ENCODE data around the gene NFIA.

NFIA gene

GRCh38 chr1:61486783-61487536 lies 404.6 kb downstream of the NFIA start:
- TF ChIP-seq, protein P1, sequence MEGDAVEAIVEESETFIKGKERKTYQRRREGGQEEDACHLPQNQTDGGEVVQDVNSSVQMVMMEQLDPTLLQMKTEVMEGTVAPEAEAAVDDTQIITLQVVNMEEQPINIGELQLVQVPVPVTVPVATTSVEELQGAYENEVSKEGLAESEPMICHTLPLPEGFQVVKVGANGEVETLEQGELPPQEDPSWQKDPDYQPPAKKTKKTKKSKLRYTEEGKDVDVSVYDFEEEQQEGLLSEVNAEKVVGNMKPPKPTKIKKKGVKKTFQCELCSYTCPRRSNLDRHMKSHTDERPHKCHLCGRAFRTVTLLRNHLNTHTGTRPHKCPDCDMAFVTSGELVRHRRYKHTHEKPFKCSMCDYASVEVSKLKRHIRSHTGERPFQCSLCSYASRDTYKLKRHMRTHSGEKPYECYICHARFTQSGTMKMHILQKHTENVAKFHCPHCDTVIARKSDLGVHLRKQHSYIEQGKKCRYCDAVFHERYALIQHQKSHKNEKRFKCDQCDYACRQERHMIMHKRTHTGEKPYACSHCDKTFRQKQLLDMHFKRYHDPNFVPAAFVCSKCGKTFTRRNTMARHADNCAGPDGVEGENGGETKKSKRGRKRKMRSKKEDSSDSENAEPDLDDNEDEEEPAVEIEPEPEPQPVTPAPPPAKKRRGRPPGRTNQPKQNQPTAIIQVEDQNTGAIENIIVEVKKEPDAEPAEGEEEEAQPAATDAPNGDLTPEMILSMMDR (IDR thresholded peaks at IDR 0.05; ENCODE audit: low read depth, low read length), result no peak
- DNase-seq (ENCODE audit: extremely low read depth, low read depth), result no peak

- TF ChIP-seq, protein P1 (IDR thresholded peaks at IDR 0.05; ENCODE audit: low read depth, low read length), result no peak
- DNase-seq (ENCODE audit: extremely low read depth, low read depth), result no peak
Observed at GRCh38 chr1:61487801-61488200, 405.4 kb downstream of the NFIA start.

DNA sequence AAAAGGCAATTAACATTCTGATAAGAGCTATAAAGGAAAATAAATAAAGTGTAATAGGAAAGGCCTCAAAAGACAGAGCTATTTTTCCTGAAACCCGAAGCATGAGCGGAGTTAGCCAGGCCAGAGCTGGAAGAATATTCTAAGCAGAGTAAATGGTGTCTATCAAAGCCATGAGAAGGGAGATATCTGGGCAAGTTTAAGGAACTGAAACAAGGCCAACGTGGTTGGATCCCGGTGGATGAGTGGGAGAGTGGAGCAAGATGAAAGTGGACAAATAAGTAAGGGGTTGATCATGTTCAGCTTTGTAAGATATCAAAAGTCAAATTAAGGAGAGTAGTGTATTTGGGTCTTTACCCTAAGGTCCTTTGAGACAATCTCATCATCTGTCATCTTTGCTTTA lies 408.6 kb downstream of the NFIA start:
- no peak for DNase-seq (ENCODE audit: extremely low read depth, low read depth)
- TF ChIP-seq, protein P1 (IDR thresholded peaks at IDR 0.05; ENCODE audit: low read depth, low read length), result no peak

GRCh38 chr1:61491497-61491896 lies 409.1 kb downstream of the NFIA start:
- DNase-seq (ENCODE audit: extremely low read depth, low read depth), result no peak
- TF ChIP-seq, protein P1 (IDR thresholded peaks at IDR 0.05; ENCODE audit: low read depth, low read length), result no peak

GRCh38 chr1:61494000-61494399 lies 411.6 kb downstream of the NFIA start:
- no peak for DNase-seq (ENCODE audit: extremely low read depth, low read depth)
- TF ChIP-seq, protein P1 (IDR thresholded peaks at IDR 0.05; ENCODE audit: low read depth, low read length), result no peak

DNA sequence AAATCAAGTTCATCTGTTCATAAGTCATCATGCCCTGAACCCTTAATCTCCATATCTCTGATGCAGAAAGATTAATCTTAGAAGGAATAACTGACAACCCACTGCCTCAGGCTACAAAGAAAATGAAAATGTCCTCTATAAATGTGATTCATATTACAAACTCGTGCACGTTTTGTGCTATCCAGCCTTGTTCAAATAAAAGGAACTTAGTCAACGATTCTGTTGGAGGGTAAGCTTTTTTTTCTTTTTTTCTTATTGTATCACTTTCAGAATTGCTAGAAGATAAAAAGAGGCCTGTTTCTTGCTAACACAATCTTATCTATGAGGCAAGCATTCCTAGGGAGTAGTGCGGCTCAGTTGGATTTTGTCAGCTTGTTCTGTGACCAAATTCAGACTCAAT lies 414.1 kb downstream of the NFIA start:
- TF ChIP-seq, protein P1 (IDR thresholded peaks at IDR 0.05; ENCODE audit: low read depth, low read length), result no peak
- DNase-seq (ENCODE audit: extremely low read depth, low read depth), result no peak

- no peak for DNase-seq (ENCODE audit: extremely low read depth, low read depth)
- TF ChIP-seq, protein P1 (IDR thresholded peaks at IDR 0.05; ENCODE audit: low read depth, low read length), result no peak
Observed at GRCh38 chr1:61497013-61497412, 414.7 kb downstream of the NFIA start.

All from AG09319 (cell line).